Ecto neural progenitor cell (in vitro differentiated cells): ENCODE data around the gene DTNA.
"Not testable (repeated sequence)": the region's sequence is repeated elsewhere in the genome, so short reads cannot be mapped to it uniquely, and the experiment has no call there.

Experiments
- DNase-seq: peaks from one replicate; pipeline ENCODE4 v3.0.0-alpha.2; 2018; ENCODE audit warnings: low spot score

Gene DTNA

DNA sequence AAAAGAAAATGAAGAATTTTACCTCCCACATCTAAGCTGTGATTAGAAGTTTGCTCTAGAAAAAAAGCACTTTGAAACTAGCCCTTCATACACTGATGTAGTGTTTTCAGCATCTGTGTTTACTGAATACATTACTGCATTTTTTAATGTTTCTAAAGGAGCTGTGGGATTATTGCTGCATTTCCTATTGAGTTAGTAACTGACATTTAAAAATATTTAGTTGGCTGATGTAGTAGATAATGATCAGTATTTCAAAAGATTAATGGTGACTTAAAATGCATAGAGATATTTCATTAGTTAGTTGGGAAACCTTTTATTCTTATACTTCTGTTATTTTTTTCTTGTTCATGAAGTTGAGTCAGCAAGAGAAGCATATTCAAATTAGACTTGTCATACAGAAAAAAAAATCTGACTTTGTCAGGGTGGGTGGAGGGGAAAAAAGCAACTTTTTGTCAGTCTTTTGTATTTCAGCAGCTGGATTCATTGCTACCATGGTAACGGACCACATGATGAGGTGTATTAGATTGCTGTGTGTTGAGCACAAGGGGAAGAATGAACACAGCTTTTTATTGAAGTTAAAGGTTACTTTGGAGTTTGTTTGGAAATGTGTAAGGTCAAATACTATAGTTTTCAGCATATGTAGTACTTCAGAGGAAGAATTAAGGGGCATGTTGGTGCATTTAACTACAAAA is at the start of gene DTNA:
DTNA (plus strand) TSS at position 549 of the 692 bp plus-strand sequence. CDS start 45,679 bp downstream, outside the sequence.
- no peak for DNase-seq

GRCh38 chr18:34660572-34660971 is 49.5 kb upstream of the DTNA start:
- no peak for DNase-seq

DNA sequence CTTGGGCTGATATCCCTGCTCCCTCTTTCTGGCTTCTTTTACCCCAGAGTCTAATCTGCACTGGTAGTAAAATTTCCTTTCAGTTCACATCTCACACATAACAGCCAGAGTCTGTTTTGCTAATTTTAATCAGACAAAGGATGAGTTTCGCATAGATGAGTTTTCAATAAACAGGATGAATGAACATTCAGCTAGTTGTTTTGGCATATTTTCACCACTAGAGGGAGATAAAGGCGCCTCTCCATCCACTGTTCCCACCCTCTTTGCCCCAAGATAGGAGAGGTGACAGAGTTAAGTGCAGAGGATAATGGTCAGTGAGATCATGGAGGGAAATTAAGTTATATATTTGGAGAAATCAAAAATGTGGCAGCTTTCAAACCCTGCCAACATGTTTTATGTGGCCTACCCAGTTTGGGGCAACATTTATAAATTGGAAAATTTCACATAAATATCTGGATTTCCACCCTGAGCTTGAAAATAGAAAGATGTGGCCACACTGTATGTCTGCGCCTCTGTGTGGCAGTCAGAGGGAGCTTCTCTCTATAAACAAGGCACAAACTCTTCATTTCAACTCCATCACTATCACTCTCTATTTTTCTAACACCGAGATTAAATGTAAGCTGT is 48.5 kb upstream of the DTNA start:
- no peak for DNase-seq

GRCh38 chr18:34676816-34677574 is 33.1 kb upstream of the DTNA start:
- no peak for DNase-seq

- not testable (repeated sequence) for DNase-seq
Measured at GRCh38 chr18:34689750-34690149, 20.3 kb upstream of the DTNA start.

DNA sequence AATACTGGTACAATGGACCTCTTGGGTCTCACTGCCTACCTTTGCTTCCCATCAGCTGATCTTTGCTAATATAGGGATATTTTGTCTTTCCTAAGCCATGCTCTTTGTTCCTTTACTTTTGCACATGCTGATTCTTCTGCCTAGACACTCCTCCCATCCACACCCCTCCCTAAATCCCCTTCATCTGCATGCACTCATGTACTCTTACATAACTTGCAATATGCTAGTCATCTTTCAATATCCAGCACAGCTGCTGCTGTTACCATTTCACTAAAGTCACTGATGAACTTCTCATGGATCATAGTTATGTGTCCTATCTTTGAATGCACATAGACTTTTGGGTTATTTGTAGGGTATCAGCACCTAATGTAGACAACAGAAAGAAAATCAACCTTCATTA is 18.5 kb upstream of the DTNA start:
- DNase-seq = no peak

DNA sequence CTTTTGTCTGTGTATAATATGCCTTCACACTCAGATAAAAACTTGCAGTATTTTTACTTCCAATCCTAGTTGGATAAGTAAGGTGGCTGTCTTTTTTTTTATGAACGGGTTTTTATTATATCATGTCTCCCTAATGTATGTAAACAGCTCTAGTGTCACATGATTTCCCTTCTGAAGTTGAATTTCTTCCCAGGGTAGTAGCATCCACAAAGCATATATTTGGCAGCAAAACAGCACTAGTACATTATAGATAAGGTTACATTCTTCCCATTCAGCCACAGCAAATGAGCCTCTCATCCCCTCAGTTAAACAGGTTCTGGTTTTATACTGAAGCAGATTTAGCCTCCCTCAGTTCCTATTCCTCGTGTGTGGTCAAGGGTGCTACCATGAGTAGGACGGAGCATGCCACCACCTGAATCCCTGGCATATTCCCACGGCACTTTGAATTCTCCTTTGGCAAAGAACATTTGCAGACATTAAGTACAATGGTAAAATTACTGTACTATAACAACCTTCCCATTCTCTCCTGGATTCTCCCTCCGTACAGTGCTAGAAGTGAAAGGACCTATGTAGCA is 15.4 kb upstream of the DTNA start:
- DNase-seq = no peak

DNA sequence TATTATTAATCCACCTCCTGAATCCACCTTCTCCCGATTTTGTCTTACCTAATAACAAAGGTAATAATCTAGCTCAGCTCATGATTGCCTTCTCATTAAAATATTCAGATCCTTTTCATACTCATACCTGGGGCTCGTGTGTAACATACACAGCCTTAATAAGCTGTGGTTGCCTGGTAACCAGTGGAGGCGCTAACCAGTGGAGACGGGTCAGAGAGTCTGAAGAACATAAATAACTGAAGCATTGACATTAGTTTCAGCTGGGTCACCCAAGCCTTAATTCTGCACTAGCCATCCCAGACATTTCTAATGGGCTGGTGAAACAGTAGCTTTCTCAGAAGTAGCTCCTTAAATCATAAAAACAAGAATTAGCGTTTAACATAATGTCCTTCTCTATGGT is 14.8 kb upstream of the DTNA start:
- DNase-seq = no peak

GRCh38 chr18:34696671-34697070 is 13.4 kb upstream of the DTNA start:
- no peak for DNase-seq

DNA sequence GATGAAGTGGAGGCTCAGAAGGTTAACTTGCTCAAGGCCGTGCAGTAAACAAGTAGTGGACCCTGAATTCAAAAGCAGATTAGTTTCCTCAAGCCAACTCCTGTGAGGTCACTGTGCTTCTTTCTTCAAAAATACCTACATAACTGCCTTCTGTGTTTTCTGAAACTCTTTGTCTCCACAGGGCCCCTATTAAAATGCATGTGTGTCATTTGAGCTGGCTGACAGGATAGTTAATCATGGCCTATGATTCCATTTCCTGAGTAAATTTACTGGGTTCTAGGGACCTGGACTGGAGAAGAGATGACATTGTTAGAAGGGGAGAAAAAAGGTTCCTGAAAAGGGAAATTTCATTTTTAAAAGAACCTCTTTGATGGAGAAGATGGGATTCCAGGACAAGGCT is 12.9 kb upstream of the DTNA start:
- DNase-seq = no peak

DNA sequence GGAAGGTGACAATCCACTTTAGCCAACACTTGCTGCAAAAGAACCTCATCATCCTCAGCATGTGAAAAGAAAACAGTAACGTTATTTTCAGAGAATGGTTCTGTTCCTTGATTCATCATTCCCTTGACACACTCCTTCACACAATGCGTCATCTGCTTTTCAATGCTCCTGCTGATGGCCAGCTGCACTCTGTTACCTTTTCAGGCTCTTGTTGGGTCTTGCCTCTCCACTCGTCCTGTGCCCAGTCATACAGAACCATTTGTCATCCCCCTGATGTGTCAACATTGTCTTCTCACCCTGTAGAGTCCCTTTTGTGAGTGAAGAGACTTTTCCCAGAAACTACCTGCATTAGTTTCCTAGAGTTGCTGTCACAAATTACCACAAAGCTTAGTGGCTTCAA is 12.2 kb upstream of the DTNA start:
- DNase-seq = no peak

DNA sequence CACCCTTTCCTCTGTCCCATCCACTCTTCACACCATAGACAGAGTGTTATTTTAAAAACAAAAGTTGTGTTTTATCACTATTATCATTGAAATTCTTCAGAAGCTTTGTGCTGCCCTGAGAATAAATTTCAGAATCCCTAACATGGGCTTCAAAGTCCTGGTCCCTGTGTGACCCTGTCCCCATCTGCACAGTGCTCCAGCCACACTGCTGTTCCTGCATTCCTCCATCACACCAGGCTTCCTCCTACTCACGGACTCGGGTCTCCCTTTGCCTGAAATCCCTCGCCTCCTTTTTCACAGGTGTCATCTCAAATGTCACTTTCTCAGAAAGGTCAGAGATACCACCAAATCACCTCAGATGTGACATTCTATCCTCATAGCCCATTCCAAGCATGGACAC is 8.2 kb upstream of the DTNA start:
- no peak for DNase-seq

GRCh38 chr18:34702814-34703213 is 7.3 kb upstream of the DTNA start:
- DNase-seq = no peak

GRCh38 chr18:34704074-34704473 is 6.0 kb upstream of the DTNA start:
- DNase-seq = no peak

DNA sequence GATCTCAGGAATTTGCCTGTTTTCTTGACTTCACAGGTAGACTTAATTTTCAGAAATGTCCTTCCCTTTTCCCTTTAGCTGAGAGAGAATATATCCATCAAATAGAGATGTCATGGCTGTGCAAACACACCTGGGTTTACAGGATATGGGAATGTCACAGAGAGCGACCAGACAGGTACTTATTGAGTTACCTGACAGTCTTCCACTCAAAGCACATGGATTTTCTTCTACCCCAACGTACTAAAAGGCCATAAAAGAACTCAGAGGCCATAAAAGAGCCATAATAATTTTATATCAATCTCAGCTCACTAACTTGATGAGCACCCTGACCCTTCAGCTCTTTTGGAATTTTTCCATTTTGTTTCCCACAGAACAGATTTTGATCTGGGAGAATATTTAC is 5.3 kb upstream of the DTNA start:
- no peak for DNase-seq

GRCh38 chr18:34707670-34708069 is 2.4 kb upstream of the DTNA start:
- DNase-seq = no peak

DNA sequence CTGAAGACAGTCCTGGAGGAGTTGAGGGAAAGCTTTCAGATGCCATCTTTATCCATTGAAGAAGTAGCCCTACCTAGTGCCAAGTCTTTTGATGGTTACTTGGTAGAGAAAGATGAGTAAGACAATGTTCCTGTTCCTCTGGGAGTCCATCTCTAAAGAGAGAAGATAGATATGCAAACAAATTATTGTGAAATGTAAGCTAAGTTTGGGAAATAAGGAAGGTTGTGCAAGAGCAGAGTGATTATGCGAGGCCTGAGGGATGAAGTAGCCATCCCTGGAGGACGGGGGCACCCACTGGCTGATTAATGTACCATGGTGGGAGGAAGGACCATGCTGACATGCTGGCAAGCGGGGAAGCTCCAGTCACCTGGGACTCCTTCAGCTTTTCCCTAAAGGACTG is 994 bp upstream of the DTNA start:
- DNase-seq = peak; percentile 43

DNA sequence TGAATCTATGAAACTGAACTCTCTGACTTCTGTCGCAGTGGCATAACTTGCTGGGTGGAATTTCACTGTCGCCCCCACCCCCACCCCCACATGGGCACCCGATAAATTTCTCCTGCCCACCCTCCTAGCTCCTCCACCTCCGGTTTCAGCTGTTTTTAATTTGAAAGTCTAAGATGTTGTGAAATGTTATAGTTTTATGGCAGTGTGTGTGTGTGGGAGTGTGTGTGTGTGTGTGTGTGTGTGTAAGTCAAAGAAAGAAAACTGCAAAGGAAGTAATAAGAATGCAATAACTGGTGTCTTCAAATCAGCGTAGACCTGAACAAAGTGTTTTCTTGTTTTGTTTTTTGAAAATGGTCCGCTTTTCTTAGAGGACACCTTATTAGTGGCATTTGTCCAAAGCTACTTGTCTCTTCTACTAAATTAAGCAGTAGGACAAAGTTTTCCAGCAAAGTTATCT is 388 bp downstream of the DTNA start:
- no peak for DNase-seq

- DNase-seq = no peak
Measured at GRCh38 chr18:34710934-34711333, 836 bp downstream of the DTNA start.

DNA sequence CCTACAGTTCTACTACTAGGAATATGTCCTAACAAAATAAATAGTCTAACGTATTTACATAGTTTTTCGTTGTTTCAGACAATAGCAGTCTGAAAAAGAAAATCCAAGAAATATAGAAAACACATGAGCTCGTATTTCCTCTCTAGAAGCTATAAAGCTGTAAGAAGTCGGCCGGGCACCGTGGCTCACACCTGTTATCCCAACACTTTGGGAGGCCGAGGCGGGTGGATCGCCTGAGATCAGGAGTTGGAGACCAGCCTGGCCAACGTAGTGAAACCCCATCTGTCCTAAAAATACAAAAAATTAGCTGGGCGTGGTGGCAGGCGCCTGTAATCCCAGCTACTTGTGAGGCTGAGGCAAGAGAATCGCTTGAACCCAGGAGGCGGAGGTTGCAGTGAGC is 6.0 kb downstream of the DTNA start:
- not testable (repeated sequence) for DNase-seq

- no peak for DNase-seq
Measured at GRCh38 chr18:34718610-34719009, 8.5 kb downstream of the DTNA start.

DNA sequence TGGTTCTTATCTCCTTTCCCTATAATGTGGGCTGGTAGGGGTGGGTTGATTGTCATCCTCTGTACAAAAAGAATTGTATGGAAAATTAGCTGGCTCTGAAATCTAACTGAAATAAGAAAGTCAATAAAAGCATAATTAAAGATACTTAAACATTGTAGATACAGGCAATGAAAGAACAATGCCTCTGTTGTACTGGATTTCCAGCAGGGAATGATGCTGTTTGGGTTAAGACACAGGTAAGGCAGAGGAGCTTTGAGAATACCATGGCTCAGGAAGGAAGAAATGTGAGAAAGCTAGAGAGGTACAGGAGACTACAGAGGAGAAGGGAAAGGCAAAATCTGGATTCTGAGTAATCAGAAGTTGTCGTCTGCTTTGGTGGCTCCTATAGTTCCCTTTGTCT is 10.1 kb downstream of the DTNA start:
- no peak for DNase-seq

DNA sequence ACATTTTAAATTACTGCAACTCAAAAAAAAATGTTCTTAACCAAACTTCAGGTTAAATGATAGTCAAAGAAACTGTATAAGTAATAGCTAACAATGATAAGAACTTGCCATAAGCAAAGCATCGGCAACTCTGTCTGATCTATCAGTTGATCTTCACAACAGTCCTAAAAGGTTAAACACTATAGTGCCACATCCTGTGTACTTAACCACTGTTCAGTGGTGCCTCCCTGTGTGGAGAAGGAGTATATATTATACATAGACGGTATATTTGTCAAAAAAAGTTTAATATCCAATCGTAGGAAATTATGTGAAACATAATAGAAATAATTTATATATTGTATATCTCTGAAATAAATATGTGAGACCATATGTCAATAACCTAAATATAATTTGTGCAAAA is 13.0 kb downstream of the DTNA start:
- DNase-seq = no peak
